ENCODE results near the gene GABBR1.

Gene GABBR1

GRCh38 chr6:29620630-29621029 lies 12.4 kb downstream of the GABBR1 start:
- DNase-seq (ENCODE audit: low read depth, low spot score) = no peak

GRCh38 chr6:29619578-29620160 lies 13.3 kb downstream of the GABBR1 start:
- no peak for DNase-seq (ENCODE audit: low read depth, low spot score)

GRCh38 chr6:29617782-29618554 lies 15.0 kb downstream of the GABBR1 start:
- DNase-seq (ENCODE audit: low read depth, low spot score) = no peak

GRCh38 chr6:29611426-29611825 lies 21.6 kb downstream of the GABBR1 start:
- no peak for DNase-seq (ENCODE audit: low read depth, low spot score)

GRCh38 chr6:29610540-29610939 lies 22.4 kb downstream of the GABBR1 start:
- no peak for DNase-seq (ENCODE audit: low read depth, low spot score)

GRCh38 chr6:29608131-29608530 lies 24.9 kb downstream of the GABBR1 start:
- no peak for DNase-seq (ENCODE audit: low read depth, low spot score)

GRCh38 chr6:29603930-29604329 lies 29.1 kb downstream of the GABBR1 start:
- DNase-seq (ENCODE audit: low read depth, low spot score) = no peak

GRCh38 chr6:29603456-29603855 lies 29.5 kb downstream of the GABBR1 start:
- no peak for DNase-seq (ENCODE audit: low read depth, low spot score)

GRCh38 chr6:29602564-29603361 lies 30.2 kb downstream of the GABBR1 start:
- no peak for DNase-seq (ENCODE audit: low read depth, low spot score)

- no peak for DNase-seq (ENCODE audit: low read depth, low spot score)
These were observed 34.7 kb downstream of the GABBR1 start for GRCh38 chr6:29598172-29598747.

- no peak for DNase-seq (ENCODE audit: low read depth, low spot score)
These were observed 35.8 kb downstream of the GABBR1 start for GRCh38 chr6:29597184-29597583.

GRCh38 chr6:29596381-29596900 lies 36.5 kb downstream of the GABBR1 start:
- DNase-seq (ENCODE audit: low read depth, low spot score) = no peak

- no peak for DNase-seq (ENCODE audit: low read depth, low spot score)
These were observed 39.7 kb downstream of the GABBR1 start for GRCh38 chr6:29593199-29593855.

- DNase-seq (ENCODE audit: low read depth, low spot score) = no peak
These were observed 41.3 kb downstream of the GABBR1 start for GRCh38 chr6:29591677-29592076.

GRCh38 chr6:29590218-29590808 lies 42.7 kb downstream of the GABBR1 start:
- no peak for DNase-seq (ENCODE audit: low read depth, low spot score)

- DNase-seq (ENCODE audit: low read depth, low spot score) = peak; percentile 8
These were observed 43.4 kb downstream of the GABBR1 start for GRCh38 chr6:29589423-29590048.

- DNase-seq (ENCODE audit: low read depth, low spot score) = no peak
These were observed 48.2 kb downstream of the GABBR1 start, which contains the start of gene OR2H2 for GRCh38 chr6:29584821-29585220. Gene OR2H2 (plus strand): TSS chr6:29585121. CDS start chr6:29587945, 2,824 bp downstream.

GRCh38 chr6:29577544-29577943 lies 55.4 kb downstream of the GABBR1 start:
- no peak for DNase-seq (ENCODE audit: low read depth, low spot score)

GRCh38 chr6:29576056-29576455 lies 56.9 kb downstream of the GABBR1 start:
- no peak for DNase-seq (ENCODE audit: low read depth, low spot score)

- no peak for DNase-seq (ENCODE audit: low read depth, low spot score)
These were observed 65.0 kb downstream of the GABBR1 start for GRCh38 chr6:29567991-29568390.

Data from activated CD4-positive, CD25-positive, alpha-beta regulatory T cell treated with anti-CD3 and anti-CD28 coated beads, Interleukin-2, amount 50 U/mL, for 16 hours (primary cell).